Cardiac fibroblast (primary cell): Measurements from ENCODE around the gene MGLL.

Experiments used
- DNase-seq, 2 donors: peaks; one replicate each; pipeline versions ENCODE4 v3.0.0 to v3.0.0-alpha.2; 2010; ENCODE audit warnings: low read depth in 2 of 2
- H3K4me3 ChIP-seq, 2 donors: replicated peaks in 1 of 2; 1 replicate in 1 of 2; 2 replicates in 1 of 2; pipeline ENCODE4 v1.5.1; 2011; ENCODE audit warnings: low read depth in 2 of 2, low read length in 2 of 2, mild to moderate bottlenecking in 2 of 2, moderate library complexity in 1 of 2
- TF ChIP-seq, protein P1 (sequence below): IDR thresholded peaks from one replicate; pipeline ENCODE4 v1.5.1; 2011; ENCODE audit warnings: low read depth, mild to moderate bottlenecking, low read length, inconsistent platforms

Gene MGLL

DNA sequence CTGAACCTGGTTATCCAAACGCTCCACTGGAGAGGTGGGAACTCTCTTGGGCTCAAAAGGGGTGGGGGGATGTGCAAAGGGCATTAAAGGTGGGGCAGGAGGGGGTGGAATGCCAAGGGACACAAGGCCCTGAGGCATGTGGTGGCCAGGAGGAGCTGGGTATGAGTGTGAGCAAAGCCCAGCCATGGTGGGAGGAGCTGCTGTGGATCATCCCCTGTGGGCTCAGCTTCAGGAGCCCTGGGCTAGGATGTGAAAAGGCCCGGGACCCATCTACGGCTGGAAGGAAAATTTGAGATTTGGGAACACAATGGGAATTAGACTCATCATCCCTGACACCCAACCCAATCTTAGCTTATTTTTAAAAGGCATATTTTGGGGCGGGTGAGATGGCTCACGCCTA, 33.3 kb downstream of the MGLL start:
- DNase-seq: no peak
- H3K4me3 ChIP-seq: no peak overlapping the region
- TF ChIP-seq, protein P1, sequence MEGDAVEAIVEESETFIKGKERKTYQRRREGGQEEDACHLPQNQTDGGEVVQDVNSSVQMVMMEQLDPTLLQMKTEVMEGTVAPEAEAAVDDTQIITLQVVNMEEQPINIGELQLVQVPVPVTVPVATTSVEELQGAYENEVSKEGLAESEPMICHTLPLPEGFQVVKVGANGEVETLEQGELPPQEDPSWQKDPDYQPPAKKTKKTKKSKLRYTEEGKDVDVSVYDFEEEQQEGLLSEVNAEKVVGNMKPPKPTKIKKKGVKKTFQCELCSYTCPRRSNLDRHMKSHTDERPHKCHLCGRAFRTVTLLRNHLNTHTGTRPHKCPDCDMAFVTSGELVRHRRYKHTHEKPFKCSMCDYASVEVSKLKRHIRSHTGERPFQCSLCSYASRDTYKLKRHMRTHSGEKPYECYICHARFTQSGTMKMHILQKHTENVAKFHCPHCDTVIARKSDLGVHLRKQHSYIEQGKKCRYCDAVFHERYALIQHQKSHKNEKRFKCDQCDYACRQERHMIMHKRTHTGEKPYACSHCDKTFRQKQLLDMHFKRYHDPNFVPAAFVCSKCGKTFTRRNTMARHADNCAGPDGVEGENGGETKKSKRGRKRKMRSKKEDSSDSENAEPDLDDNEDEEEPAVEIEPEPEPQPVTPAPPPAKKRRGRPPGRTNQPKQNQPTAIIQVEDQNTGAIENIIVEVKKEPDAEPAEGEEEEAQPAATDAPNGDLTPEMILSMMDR: no peak

GRCh38 chr3:127788451-127788909, 33.8 kb downstream of the MGLL start:
- H3K4me3 ChIP-seq: no peak overlapping the region
- peak in 1 of 2 donors; percentile 10 for DNase-seq
- TF ChIP-seq, protein P1: no peak

DNA sequence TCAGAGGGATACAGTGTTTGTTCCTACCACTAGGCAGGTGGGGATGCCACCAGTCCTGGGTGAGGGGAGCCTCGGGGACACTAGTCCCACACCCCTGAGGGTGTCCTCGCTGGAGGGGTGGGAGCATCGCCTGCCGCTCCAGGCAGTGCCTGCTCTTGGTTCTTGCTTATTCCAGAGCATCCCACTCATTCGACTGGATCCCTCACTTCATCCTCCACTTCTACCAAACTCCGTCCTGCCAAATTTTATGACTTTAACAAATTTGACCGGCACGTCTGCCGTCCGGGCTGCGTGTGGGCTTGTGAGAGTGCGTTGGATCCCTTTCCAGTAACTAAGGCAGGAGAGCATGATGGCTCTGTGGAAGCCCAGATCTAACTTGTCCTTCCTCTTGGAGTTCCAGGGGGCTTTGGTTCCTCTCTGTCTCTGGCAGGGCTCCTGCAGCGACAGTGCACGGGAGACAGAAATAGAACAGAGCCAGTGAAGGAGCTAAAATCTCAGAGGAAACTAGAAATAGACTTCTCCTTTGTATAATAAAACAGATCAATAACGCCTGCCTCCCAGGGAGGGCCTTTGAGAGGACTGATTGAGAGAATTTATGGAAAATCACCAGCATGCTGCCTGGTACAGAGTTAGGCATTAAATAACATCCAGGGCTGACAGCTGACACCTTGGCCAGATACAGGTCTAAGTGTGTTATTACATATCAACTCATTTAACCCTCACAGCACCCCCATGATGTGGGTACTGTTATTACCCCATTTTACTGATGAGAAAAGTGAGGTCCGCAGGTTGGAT, 34.5 kb downstream of the MGLL start:
- TF ChIP-seq, protein P1: no peak
- no peak for DNase-seq
- no peak overlapping the region for H3K4me3 ChIP-seq

- no peak for DNase-seq
- no peak overlapping the region for H3K4me3 ChIP-seq
- TF ChIP-seq, protein P1: no peak
Measured at GRCh38 chr3:127787071-127787490, 35.2 kb downstream of the MGLL start.

- no peak overlapping the region for H3K4me3 ChIP-seq
- DNase-seq: peak; percentile 16 to 61
- TF ChIP-seq, protein P1: no peak
Measured at GRCh38 chr3:127786353-127787070, 35.8 kb downstream of the MGLL start.

DNA sequence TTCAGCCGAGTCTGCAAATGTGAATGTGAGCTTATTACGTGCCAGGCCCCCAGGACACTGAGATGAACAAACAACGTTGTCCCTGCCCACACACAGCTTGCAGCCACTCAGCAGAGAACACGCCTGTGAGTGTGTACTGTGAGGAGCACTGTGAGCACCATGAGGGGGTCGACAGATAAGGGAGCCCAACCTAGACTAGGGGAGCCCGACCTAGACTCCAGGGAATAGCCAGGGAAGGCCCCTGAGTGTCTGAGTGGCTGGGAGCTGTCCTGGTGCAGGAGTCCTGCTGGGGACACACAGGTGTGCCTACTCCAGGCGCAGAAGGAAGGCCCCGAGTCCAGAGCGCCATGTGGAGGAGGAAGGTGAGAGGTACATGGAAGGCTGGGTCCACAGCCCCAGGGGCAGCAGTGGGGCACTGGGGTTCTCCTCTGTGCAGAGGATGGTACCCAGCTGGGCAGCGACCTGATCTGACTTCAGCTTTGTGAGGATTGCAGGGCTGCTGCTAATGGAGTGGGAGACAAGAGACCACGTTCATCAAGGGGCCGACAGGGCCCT, 36.5 kb downstream of the MGLL start:
- H3K4me3 ChIP-seq: no peak overlapping the region
- no peak for DNase-seq
- TF ChIP-seq, protein P1: no peak
